Suprapubic skin (tissue), 4 donors: Measurements from ENCODE around the gene RPL4. TPM values are rescaled to one million over a fixed set of nuclear protein-coding genes. Genes with fewer than 3 reads are reported as not detected.

Source experiments
- DNase-seq, 2 donors: peaks; one replicate each; pipeline ENCODE4 v3.0.0-alpha.2; 2019; ENCODE audit warnings: low spot score in 2 of 2
- H3K27ac ChIP-seq: fragments of 200-600 bp; sonication (generic); one replicate; pipeline ENCODE4 v1.5.1; 2019
- H3K27me3 ChIP-seq: fragments of 200-600 bp; sonication (generic); one replicate; pipeline ENCODE4 v1.5.1; 2019
- H3K36me3 ChIP-seq: fragments of 200-600 bp; sonication (generic); one replicate; pipeline ENCODE4 v1.5.1; 2019
- H3K4me1 ChIP-seq: fragments of 200-600 bp; sonication (generic); one replicate; pipeline ENCODE4 v1.5.1; 2019
- H3K4me3 ChIP-seq: fragments of 200-600 bp; sonication (generic); one replicate; pipeline ENCODE4 v1.5.1; 2019; ENCODE audit warnings: mild to moderate bottlenecking
- H3K9me3 ChIP-seq: fragments of 200-600 bp; sonication (generic); one replicate; pipeline ENCODE4 v1.5.1; 2019
- EP300 ChIP-seq: sonication (generic); formaldehyde crosslinking; IDR thresholded peaks from one replicate; pipeline ENCODE4 v1.6.1; 2017; ENCODE audit warnings: antibody characterized with exemption
- POLR2A ChIP-seq, 2 donors: fragments of 450-650 bp; IDR thresholded peaks; one replicate each; pipeline ENCODE4 v1.6.1; 2017; ENCODE audit warnings: antibody characterized with exemption in 2 of 2, mild to moderate bottlenecking in 2 of 2, moderate library complexity in 2 of 2
- POLR2AphosphoS5 ChIP-seq, 3 donors: sonication (generic); formaldehyde crosslinking; IDR thresholded peaks; one replicate each; pipeline ENCODE4 v1.6.1; 2017; ENCODE audit warnings: antibody characterized with exemption in 3 of 3
- WGBS: methylation state at CpG from one replicate; pipeline ENCODE4 v1.1.5; 2018; 5-methylcytosine and 5-hydroxymethylcytosine counted together
- total RNA-seq, 4 donors: library from RNA; depleted of rRNA; stranded (reverse); fragments of >200 nt; gene quantifications; one replicate each; pipeline ENCODE4 v1.1.0, GENCODE V29; 2016
- TF ChIP-seq, protein P1 (sequence below), 2 donors: fragments of 200-600 bp in 1 of 2; fragments of 450-650 bp in 1 of 2; sonication (generic) in 1 of 2; IDR thresholded peaks; one replicate each; pipeline ENCODE4 v1.5.1; 2016 to 2019; ENCODE audit warnings: antibody characterized with exemption in 2 of 2, mild to moderate bottlenecking in 1 of 2, moderate library complexity in 1 of 2

Gene RPL4
- total RNA-seq, 4 donors from 2014 or later = 3,240 to 5,495 (median 4,865) TPM

GRCh38 chr15:66524838-66525237, 20.2 kb upstream of the RPL4 start:
- H3K9me3 ChIP-seq = no peaks in the 10 kb centered on the region
- no peak for DNase-seq
- no peaks in the 10 kb centered on the region for H3K36me3 ChIP-seq
- 90% methylated on average over 4 of the region's 4 CpGs for WGBS
- no peaks in the 10 kb centered on the region for H3K27me3 ChIP-seq
- H3K4me3 ChIP-seq = no peak overlapping the region
- TF ChIP-seq, protein P1, sequence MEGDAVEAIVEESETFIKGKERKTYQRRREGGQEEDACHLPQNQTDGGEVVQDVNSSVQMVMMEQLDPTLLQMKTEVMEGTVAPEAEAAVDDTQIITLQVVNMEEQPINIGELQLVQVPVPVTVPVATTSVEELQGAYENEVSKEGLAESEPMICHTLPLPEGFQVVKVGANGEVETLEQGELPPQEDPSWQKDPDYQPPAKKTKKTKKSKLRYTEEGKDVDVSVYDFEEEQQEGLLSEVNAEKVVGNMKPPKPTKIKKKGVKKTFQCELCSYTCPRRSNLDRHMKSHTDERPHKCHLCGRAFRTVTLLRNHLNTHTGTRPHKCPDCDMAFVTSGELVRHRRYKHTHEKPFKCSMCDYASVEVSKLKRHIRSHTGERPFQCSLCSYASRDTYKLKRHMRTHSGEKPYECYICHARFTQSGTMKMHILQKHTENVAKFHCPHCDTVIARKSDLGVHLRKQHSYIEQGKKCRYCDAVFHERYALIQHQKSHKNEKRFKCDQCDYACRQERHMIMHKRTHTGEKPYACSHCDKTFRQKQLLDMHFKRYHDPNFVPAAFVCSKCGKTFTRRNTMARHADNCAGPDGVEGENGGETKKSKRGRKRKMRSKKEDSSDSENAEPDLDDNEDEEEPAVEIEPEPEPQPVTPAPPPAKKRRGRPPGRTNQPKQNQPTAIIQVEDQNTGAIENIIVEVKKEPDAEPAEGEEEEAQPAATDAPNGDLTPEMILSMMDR (IDR thresholded peaks at IDR 0.05) = no peak
- TF ChIP-seq POLR2A (IDR thresholded peaks at IDR 0.05) (no peak), EP300 (no peak), POLR2AphosphoS5 (IDR thresholded peaks at IDR 0.05) (no peak)
- H3K27ac ChIP-seq = no peak overlapping the region
- no peaks in the 10 kb centered on the region for H3K4me1 ChIP-seq

- Histone ChIP-seq H3K4me1 (no peaks in the 10 kb centered on the region), H3K27ac (no peak overlapping the region), H3K27me3 (no peaks in the 10 kb centered on the region), H3K4me3 (no peak overlapping the region), H3K36me3 (no peaks in the 10 kb centered on the region), H3K9me3 (no peaks in the 10 kb centered on the region)
- TF ChIP-seq, protein P1 (IDR thresholded peaks at IDR 0.05) = no peak
- TF ChIP-seq POLR2AphosphoS5 (IDR thresholded peaks at IDR 0.05) (no peak), EP300 (no peak), POLR2A (IDR thresholded peaks at IDR 0.05) (no peak)
- 79% methylated on average over 3 of the region's 3 CpGs for WGBS
- no peak for DNase-seq
These were observed 19.3 kb upstream of the RPL4 start for GRCh38 chr15:66523926-66524325.

- H3K27me3 ChIP-seq = no peaks in the 10 kb centered on the region
- 86% methylated on average over 2 of the region's 2 CpGs for WGBS
- no peaks in the 10 kb centered on the region for H3K9me3 ChIP-seq
- H3K36me3 ChIP-seq = peaks cover 14% of the 10 kb centered on the region
- TF ChIP-seq POLR2A (IDR thresholded peaks at IDR 0.05) (no peak), POLR2AphosphoS5 (IDR thresholded peaks at IDR 0.05) (no peak), EP300 (no peak)
- TF ChIP-seq, protein P1 (IDR thresholded peaks at IDR 0.05) = no peak
- H3K27ac ChIP-seq = no peak overlapping the region
- DNase-seq = no peak
- no peaks in the 10 kb centered on the region for H3K4me1 ChIP-seq
- H3K4me3 ChIP-seq = no peak overlapping the region
These were observed 11.3 kb upstream of the RPL4 start for GRCh38 chr15:66515901-66516322.

DNA sequence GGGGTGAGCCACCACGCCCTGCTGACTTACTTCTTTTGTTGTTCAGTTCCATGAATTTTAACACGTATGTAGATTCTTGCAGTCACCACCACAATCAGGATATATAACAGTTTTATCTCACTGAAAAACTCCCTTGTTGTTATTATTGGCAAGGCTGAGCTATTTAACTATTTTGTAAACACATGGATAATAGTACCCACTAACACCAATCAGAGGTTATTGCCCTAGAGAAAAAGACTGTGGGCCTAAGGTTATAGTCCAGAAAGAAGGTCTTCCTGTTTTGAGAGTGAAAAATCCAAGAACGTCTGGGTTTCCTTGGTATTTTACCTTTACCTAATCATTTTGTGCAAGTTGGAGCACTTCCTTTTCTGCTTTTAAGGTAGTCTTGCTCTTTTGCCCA, 9.9 kb upstream of the RPL4 start:
- DNase-seq = no peak
- no peaks in the 10 kb centered on the region for H3K27me3 ChIP-seq
- no peak overlapping the region for H3K27ac ChIP-seq
- WGBS = 90% methylated on average over 3 of the region's 3 CpGs
- no peak for TF ChIP-seq POLR2AphosphoS5 (IDR thresholded peaks at IDR 0.05)
- no peak for TF ChIP-seq EP300
- TF ChIP-seq POLR2A (IDR thresholded peaks at IDR 0.05) = no peak
- TF ChIP-seq, protein P1 (IDR thresholded peaks at IDR 0.05) = no peak
- H3K4me1 ChIP-seq = no peaks in the 10 kb centered on the region
- H3K36me3 ChIP-seq = peaks cover 14% of the 10 kb centered on the region
- no peaks in the 10 kb centered on the region for H3K9me3 ChIP-seq
- no peak overlapping the region for H3K4me3 ChIP-seq

- Histone ChIP-seq H3K27ac (no peak overlapping the region), H3K27me3 (no peaks in the 10 kb centered on the region), H3K36me3 (no peaks in the 10 kb centered on the region), H3K4me1 (peaks cover 20% of the 10 kb centered on the region), H3K9me3 (no peaks in the 10 kb centered on the region), H3K4me3 (no peak overlapping the region)
- TF ChIP-seq POLR2A (IDR thresholded peaks at IDR 0.05) (no peak), EP300 (no peak), POLR2AphosphoS5 (IDR thresholded peaks at IDR 0.05) (no peak)
- TF ChIP-seq, protein P1 (IDR thresholded peaks at IDR 0.05) = no peak
- WGBS = 92% methylated on average over 3 of the region's 3 CpGs
- DNase-seq = no peak
These were observed 3.7 kb upstream of the RPL4 start for GRCh38 chr15:66508293-66508883.
